GM21381 (cell line): ENCODE data around the gene CCDC28B.

Source experiments
- ATAC-seq: cut with Tn5 transposase; IDR thresholded peaks from one replicate; pipeline ENCODE4 v1.9.1; 2021; ENCODE audit warnings: mild to moderate bottlenecking, moderate library complexity; ENCODE audit not compliant: unreplicated experiment

CCDC28B gene

DNA sequence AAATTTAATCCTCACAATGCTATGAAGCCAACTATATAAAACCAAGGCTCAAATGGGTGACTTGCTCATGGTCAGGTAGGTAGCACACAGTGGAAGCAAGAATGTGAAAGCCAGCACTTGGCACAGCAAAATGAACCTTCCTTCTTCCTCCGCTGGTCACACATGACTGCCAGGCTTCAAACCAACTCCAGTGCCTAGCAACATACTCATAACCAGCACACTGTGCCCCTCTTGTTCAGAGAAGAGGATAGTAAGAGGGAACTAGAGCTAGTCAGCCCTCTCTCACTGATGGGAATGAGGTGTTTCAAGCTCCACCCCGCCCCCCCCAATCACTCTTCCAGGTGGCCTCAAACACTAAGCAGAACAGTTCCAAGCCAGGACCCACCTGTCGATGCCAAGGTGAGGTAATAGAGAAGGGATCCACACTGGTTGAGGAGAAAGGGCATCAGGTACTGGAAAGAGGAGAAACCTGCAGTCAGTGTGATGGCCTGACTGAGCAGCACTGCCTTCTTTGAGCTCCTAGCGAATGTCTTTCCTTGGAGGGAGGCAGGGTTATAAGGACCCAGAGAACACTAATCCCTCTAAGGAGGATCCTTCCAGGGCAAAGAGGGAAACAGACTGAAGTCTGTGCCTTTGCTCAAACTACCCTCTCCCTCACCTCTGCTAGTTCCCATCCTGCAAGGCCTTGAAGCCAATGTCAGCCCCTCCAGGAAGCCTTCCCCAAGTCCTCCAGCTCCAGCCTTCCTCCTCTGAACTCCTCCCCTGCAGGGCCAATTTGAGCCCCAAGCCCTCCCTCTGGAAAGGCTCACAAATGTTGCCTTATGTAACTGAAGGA is 20.6 kb downstream of the CCDC28B start:
- no peak for ATAC-seq

DNA sequence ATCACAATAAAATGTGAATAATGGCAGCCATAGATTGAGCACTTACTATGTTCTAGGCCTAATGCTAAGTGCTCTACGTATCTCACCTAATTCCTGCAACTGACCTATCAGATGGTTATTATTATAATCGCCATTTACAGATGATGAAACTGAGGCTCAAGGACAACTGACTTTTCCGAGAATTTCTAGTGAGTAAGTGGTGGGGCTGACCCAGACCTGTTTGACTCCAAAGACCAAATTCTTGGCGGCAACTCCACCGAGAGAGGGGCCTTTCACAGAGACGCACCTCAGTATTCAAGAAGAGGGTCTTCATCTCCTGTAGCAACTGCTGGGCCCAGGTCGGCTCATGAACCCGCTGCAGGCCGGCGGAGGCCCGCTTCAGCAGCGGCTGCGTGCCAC is 21.2 kb downstream of the CCDC28B start:
- no peak for ATAC-seq

DNA sequence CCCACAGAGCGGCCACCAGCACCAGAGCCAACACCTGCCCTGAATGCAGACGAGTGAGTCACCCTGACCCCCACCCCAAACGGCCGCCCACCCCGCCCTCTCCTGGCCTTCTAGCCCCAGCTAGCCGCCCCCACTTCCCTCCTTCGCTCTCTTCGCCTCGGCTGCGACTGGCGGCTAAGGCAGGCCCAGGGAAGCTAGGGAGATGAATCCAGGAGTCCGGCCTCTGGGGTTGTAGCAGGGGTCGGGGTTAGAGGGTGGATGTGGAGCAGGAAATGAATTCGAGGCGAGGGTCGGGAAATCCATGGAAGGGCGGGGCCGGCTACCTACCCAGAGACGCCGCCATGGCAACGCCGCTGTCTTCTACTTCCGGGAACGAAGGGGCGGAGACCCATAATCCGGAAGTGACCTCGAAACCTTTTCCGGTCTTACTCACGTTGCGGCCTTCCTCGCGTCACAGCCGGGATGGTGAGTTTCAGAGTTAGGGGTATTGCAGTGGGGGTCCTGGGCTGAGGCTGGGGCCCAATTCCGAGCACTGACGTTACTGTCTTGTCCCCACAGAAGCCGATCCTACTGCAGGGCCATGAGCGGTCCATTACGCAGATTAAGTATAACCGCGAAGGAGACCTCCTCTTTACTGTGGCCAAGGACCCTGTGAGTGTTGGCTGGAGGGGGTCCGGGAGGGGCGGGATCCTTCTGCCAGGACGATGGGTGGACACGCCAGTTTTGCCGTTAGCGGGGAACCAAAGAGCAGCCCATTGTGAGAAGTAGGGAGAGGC is 21.8 kb downstream of the CCDC28B start, which contains the start of the genes EIF3I and TMEM234:
Gene EIF3I, plus strand, starts transcription at position 428 of the 776 bp plus-strand sequence. Its CDS starts 35 bp downstream, at position 463.
Gene TMEM234, minus strand, starts transcription at position 374 of the 776 bp plus-strand sequence. Its CDS starts 31 bp downstream, at position 343.
- peak; percentile 93 for ATAC-seq

DNA sequence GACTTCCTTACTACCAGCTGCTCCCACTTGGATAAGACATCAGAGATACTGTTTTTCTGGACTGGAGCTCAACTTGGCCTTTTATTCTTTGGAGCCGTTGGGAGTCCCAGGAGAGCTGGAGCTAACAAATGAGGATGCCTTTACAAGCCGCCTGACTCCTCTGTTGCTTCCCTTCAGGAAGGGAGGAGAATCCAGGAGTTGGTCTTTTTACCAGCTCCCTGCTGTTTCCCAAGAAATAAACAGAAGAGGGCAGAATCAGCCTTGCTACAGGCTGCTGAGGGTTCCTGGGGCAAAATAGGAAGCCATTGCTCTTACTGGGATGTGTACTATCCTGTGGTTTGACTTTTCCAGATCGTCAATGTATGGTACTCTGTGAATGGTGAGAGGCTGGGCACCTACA is 23.3 kb downstream of the CCDC28B start:
- ATAC-seq = no peak

DNA sequence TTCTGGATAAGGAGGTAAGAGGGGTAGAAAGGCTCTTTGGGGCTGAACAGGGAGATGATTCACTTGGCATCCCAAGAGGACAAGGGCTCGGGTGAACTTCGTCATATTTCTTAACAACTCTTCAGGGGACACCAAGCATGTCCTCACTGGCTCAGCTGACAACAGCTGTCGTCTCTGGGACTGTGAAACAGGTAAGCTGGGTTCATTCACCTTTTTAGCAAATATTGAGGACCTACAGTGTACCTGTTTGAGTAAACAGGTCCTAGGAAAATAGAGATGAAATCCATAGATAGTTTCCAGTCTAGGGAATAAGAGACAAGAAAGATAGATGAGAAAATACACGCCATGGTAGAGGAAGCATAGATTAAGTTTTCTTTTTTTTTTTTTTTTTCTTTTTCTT is 23.9 kb downstream of the CCDC28B start:
- ATAC-seq = no peak

DNA sequence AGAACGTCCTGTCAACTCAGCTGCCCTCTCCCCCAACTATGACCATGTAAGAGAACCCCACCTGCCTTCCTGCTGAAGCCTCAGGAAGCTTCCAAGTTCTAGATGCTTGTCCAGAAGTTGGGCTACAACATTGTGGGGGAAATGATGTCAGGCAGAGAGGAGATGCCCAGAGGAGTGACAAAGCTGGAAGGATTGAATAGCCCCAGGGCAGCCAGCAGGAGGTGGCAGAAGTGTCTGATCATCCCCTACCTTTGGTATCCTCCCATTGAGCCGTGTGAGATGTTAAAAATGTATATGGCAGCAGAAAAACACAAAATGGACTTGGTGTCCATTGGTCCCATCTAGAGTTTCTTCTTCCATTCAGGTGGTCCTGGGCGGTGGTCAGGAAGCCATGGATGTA is 28.4 kb downstream of the CCDC28B start:
- no peak for ATAC-seq

DNA sequence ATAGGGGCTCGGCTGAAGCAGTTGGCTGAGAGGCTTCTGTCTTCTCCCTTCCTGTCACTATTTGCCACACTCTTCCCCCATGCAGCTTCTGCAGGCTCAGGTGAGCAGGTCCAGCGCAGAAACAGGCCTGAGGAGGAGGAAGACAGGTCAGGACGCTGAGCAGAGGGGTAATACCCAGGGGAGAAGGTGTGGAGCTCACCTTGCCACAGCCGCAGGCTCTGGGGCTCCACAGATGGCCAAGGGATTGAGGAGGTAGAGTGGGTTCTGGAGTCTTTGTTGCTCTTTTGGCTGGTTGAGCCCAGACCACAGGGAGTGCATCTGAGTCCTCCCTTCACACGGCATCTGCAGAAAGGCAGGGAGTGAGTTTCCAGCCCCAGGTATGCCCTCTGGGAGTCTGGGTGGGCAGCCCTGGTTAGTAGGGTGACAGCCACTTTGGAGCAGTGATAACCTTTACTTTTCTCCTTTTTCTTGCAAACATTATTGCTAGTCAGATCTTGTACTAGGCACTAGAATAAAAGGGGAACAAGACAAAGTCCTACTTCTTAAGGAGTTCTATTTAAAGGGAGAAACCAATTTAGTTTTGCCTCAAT is 31.5 kb downstream of the CCDC28B start:
- ATAC-seq = no peak

DNA sequence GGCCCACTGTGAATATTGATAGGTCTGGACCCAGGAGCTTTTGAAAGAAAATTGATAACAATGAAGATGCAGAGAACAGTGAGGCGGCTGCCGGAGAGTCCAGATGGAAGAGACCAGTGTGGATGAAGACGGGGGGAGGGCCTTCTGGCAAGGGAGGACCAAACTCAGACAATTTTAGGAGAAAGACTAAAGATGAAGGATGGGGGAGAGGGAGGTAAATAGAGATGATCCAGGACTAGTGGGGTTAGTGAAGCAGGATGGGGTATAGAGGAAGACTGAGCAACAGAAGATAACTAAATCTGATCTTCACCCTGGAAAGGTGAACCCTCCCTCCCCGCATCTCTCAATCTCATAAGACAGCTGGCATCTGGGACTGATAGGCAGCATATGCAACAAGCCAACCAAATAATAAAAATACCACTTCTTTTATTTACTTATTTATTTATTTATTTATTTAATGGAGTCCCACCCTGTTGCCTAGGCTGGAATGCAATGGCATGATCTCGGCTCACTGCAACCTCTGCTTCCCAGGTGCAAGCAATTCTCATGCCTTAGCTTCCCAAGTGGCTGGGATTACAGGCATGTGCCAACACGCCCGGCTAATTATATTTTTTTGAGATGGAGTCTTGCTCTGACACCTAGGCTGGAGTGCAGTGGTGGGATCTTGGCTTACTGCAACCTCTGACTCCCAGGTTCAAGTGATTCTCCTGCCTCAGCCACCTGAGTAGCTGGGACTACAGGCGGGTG is 32.3 kb downstream of the CCDC28B start:
- ATAC-seq = no peak

DNA sequence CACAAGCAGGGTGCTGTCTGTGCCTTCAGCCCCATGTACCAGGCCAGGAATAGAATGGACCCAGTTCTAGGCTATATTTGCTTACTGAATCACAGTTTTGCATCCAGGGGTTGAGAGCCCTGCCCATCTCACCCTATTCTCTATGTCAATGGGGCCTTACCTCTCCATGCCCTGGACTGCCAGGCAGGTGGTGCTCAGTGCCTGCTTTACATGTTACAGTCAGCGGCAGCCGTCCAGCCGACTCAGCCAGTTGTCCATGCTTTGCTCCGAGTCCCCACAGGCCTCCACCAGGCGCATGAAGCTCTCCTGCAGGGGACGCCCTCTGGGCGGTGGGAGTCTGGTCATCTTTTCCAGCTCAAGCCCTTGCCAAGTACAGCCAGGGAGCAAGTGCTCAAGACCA is 34.4 kb downstream of the CCDC28B start:
- no peak for ATAC-seq

DNA sequence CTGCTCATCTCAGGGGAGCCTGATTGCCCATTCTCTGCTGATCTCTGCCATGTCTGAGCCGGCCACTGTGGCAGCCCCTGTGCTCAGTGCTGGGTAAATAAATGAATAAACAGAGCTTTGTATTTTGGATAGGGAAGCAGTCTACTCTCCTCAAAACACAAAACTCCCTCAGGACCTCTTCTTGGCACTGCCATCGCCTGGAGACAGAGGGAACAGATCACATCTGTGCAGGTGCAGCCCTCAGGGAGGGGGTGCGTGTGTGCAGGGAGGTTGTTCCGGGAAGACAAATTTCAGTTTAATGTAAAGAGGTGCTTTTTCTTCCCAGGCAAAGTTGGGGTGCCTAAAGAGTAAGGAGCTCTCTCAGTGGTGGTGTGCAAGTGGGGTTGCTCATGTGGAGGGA is 38.9 kb downstream of the CCDC28B start:
- no peak for ATAC-seq

DNA sequence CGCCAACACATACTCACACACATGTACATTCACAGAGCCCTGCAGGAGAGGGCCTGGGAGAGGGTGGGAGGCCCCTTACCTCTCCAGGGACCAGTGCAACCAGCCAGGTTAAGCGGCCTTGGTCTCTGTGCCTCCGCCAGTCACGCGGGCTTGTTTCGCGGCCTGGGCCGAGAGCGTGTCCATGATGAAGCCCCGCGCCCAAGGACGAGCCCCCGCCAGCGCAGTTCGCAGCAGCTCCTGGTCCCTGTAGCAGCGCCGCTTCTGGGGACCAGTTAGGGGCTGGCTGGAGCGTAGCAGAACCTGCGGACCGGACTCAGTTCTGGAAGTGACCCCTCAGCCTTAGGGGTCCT is 39.4 kb downstream of the CCDC28B start:
- ATAC-seq = no peak

DNA sequence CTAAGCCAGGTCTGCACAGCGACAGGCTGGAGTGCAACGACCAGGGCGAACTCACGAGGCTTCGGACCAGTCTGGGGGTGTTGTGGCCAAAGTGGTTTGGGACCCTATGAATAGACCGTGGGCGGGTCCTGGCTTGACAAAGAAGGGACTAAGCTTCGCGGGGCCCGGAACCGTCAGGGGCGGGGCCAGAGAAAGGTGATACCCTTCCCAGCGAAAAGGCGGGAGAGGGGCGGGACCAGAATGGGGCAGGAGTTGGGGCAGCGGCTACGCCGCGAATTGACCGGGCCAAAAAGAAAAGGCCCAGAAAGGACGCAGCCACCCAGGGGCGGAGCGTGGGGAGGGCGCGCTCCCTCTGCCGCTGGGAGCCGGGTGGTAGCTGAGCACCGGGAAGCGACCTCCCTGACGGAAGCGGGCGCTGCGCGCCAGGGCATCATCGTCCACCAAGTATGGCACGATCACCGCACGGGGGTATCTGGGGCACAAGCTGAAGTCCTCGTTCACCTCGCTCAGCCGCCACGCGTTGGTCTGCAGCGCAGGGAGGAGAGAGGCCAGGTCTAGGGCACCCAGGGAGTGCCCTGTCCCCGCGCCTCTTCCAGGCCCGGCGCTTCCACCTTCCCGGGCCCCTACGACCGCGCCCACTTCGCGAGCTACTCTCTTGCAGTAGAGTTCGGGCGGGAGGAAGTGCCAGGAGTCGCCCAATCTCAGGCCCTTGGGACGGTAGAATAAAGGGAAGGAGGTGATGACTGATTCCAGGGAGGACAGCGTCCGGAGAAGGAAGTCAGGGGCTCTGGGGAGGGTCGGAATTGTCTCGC is 40.0 kb downstream of the CCDC28B start:
- ATAC-seq = peak; percentile 38

DNA sequence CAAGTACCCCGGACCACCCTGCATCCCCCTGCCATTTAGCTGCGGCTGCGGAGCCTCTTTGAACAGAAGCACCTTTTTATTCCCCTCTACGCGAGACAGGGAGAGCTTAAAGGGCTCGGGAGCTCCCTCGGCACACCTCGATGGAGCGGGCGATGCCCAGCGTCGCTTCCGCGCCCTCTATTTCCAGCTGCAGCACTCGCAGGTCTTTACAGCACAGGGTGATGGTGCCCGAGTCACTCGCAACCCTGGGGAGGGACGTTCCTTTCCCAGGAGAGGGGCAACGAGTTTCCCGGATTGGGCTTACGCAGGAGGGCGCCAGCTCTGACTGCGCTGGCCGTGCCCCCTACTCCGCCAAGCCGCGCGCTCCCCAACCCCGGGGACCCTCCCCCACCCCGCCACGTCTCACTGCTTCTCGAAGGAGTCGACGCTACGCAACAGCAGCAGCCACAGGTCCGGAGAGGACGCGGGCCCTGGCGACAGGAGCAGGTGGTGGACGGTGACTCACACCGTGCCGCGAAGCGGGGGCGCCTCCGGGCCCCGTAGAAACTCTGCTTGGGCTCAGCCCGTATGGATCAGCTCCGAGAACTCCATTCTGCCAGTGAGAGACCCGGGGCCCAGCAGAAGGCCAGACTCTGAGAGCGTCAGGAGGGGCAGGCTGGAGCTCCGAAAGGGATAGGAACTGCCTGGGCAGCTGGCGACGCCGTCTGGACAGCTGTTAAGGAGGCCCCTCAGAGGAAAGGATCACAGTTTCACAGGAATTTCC is 40.8 kb downstream of the CCDC28B start:
- ATAC-seq = peak; percentile 43

DNA sequence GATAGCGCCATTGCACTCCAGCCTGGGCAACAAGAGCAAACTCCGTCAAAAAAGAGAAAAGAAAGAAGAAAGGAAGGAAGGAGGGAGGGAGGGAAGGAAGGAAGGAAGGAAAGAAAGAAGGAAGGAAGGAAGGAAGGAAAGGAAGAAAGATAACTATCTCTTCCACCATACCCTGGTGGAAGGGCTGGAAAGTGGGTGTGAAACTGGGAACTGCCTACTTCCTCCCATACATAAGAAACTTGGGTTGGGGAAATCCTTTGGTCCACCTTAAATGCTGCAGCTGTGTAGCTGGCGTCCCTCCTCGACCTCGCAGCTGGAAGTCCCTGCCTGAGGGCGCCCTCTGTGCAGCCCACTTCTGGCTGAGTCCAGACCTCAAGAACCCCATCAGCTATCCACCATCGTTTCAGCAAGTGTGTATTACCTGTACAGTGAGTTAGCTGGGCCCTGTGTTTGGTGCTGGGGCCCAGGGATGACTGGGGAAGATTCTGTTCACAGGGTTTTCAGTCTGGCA is 42.0 kb downstream of the CCDC28B start:
- ATAC-seq = no peak

DNA sequence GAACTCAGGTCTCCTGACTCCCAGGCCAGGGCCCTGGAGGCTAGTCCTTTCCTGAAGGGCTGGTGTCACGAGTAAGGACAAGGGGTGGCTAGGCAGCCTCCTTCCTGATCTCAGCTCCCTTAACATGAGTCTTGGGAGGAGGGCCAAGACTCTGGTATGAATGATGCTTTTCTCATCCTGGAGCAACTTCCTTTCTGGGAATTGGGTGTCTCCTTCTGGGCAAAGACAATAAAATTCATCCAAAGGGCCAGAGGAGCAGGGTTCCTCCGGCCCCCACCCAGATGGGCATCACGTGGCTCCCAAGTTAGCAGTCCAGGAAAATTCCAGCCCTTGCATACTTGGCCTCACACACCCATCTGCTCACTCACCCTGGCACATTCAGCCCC is 46.5 kb downstream of the CCDC28B start, which contains the start of gene FAM167B:
Gene FAM167B, plus strand, starts transcription at position 335 of the 386 bp plus-strand sequence. CDS start 200 bp downstream, outside the sequence.
- ATAC-seq = no peak

DNA sequence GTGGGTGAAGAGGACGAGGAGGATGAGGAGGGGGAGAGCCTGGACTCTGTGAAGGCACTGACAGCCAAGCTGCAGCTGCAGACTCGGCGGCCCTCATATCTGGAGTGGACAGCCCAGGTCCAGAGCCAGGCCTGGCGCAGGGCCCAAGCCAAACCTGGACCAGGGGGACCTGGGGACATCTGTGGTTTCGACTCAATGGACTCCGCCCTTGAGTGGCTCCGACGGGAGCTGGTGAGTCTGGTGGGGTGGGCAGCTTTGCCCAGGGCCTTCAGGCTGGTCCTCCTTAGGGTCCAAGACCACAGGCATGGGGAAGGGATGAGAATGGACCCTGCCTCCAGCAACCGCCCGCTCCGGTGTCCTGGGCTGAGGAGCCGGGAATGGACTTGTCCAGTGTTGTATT is 47.1 kb downstream of the CCDC28B start:
- ATAC-seq = no peak

DNA sequence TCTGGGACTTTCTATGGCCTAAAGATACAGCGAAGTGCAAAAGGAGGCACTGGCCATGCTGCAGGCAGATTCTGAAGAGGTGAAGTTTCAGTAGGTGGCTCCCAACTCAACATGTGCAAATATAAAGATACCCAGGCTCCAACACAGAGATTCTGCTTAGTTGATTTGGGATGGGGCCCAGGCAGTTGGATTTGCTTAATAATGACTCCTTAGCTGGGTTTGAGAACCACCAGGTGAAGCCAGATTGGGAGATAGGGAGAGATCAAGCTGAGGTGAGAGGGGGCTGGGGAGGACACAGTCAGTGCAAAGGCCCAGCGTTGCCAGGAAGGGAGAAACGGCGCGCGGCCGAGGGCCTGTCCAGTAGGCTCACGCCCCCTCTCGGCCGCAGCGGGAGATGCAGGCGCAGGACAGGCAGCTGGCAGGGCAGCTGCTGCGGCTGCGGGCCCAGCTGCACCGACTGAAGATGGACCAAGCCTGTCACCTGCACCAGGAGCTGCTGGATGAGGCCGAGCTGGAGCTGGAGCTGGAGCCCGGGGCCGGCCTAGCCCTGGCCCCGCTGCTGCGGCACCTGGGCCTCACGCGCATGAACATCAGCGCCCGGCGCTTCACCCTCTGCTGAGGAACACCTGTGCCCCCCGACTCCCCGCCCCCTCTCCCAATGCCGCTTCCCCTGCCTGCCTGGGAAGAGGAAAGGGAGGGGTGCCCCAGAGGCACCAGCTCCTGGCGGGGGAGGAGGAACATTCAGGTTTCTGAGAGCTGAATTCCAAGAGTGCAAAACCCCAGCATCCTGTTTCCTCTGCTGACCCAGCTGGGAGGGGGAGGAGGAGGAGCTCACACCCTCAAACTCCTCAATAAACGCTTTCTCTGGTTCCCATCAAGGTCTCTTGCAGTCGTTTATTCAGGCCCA is 47.8 kb downstream of the CCDC28B start:
- ATAC-seq = no peak
